Caco-2 (cell line): ENCODE results near the gene EHD1. TPM values are rescaled to one million over a fixed set of nuclear protein-coding genes. Genes with fewer than 3 reads are reported as not detected.

Source experiments
- Bru-seq: library from RNA; stranded (reverse); fragments of 400-500 nt; gene quantifications from one replicate; lab custom pipeline; 2021; lab: Mats Ljungman, UMichigan
- BruChase-seq, 2 experiments: library from RNA; stranded (reverse); fragments of 400-500 nt; gene quantifications; one replicate each; lab custom pipeline; 2021; lab: Mats Ljungman, UMichigan
- BruUV-seq: library from RNA; stranded (reverse); fragments of 400-500 nt; replicated peaks from 2 replicates; lab custom pipeline; 2021; lab: Mats Ljungman, UMichigan
- CTCF ChIA-PET: fragments of 300-600 bp; sonication (Branson Sonifier 250); formaldehyde crosslinking; loops from one replicate; lab custom pipeline; 2022; ENCODE audit warnings: antibody characterized with exemption; lab: Charles Lee
- POLR2A ChIA-PET: fragments of 300-600 bp; sonication (Branson Sonifier 250); formaldehyde crosslinking; loops from one replicate; lab custom pipeline; 2022; ENCODE audit warnings: antibody characterized with exemption; lab: Charles Lee
- DNase-seq, 2 experiments: peaks; one replicate each; pipeline versions ENCODE4 v3.0.0 to v3.0.0-alpha.2; 2020 to 2022
- H3K27me3 ChIP-seq: replicated peaks from 2 replicates; pipeline ENCODE4 v1.6.0; 2011; ENCODE audit warnings: low read length; ENCODE audit not compliant: control insufficient read depth, insufficient read depth
- H3K36me3 ChIP-seq: 2 replicates; pipeline ENCODE4 v1.5.1; 2011; ENCODE audit warnings: low read length; ENCODE audit not compliant: control insufficient read depth, insufficient read depth
- H3K4me1 ChIP-seq: fragments of 250-450 bp; sonication (Bioruptor Pico); 2 replicates; pipeline ENCODE4 v1.5.1; 2020; ENCODE audit warnings: mild to moderate bottlenecking
- H3K4me3 ChIP-seq: 2 replicates; pipeline ENCODE4 v1.5.1; 2011; ENCODE audit warnings: low read depth, mild to moderate bottlenecking, control low read depth, low read length
- H3K9me3 ChIP-seq: fragments of 250-450 bp; sonication (Bioruptor Pico); 2 replicates; pipeline ENCODE4 v1.5.1; 2020; ENCODE audit warnings: mild to moderate bottlenecking, moderate library complexity
- H3K27ac Mint-ChIP-seq: one replicate; pipeline ENCODE4 v1.8.0; 2022; ENCODE audit warnings: mixed read lengths; ENCODE audit not compliant: unreplicated experiment
- H3K27me3 Mint-ChIP-seq: one replicate; pipeline ENCODE4 v1.8.0; 2022; ENCODE audit warnings: mixed read lengths; ENCODE audit not compliant: insufficient read depth, unreplicated experiment
- H3K36me3 Mint-ChIP-seq: one replicate; pipeline ENCODE4 v1.8.0; 2022; ENCODE audit warnings: mild to moderate bottlenecking, mixed read lengths; ENCODE audit not compliant: insufficient read depth, unreplicated experiment
- H3K4me1 Mint-ChIP-seq: one replicate; pipeline ENCODE4 v1.8.0; 2022; ENCODE audit warnings: low read depth, mixed read lengths; ENCODE audit not compliant: unreplicated experiment
- H3K4me3 Mint-ChIP-seq: one replicate; pipeline ENCODE4 v1.8.0; 2022; ENCODE audit warnings: mild to moderate bottlenecking, moderate library complexity, mixed read lengths; ENCODE audit not compliant: unreplicated experiment
- H3K9me3 Mint-ChIP-seq: one replicate; pipeline ENCODE4 v1.8.0; 2022; ENCODE audit warnings: mixed read lengths; ENCODE audit not compliant: unreplicated experiment
- CTCF ChIP-seq, 2 experiments: fragments of 200-600 bp in 1 of 2; IDR thresholded peaks; 1 replicate in 1 of 2; 2 replicates in 1 of 2; pipeline versions ENCODE4 v1.5.1 to v1.8.0; 2011 to 2022; ENCODE audit warnings: antibody characterized with exemption in 1 of 2, control low read depth in 1 of 2, inconsistent platforms in 1 of 2, low read depth in 1 of 2, low read length in 1 of 2, mild to moderate bottlenecking in 1 of 2, moderate library complexity in 1 of 2; ENCODE audit not compliant: insufficient read depth in 1 of 2, severe bottlenecking in 1 of 2, unreplicated experiment in 1 of 2
- intact Hi-C: fragments of 100-400 bp; cut with micrococcal nuclease; formaldehyde crosslinking; loops from one replicate; pipeline ENCODE4 v1.10.0; 2022; ENCODE audit not compliant: unreplicated experiment
- long read RNA-seq: library from polyadenylated mRNA; stranded (forward); transcript quantifications from one replicate; pipeline ENCODE4 v2.0.0, GENCODE V29; 2022
- total RNA-seq: library from RNA; stranded (reverse); gene quantifications from 2 replicates; pipeline ENCODE4 v1.2.3, GENCODE V29; 2022

Gene EHD1
- total RNA-seq (123 and 129 TPM in 2 replicates), Bru-seq, nascent RNA (percentile 75 among the genes with signal in this experiment), BruChase-seq, experiment 1, labeled RNA remaining after a 2-hour chase (percentile 84 among the genes with signal in this experiment), BruChase-seq, experiment 2, labeled RNA remaining after a 6-hour chase (percentile 89 among the genes with signal in this experiment)
- long read RNA-seq, full-length matches to known transcripts: 29 of 46 reads
- long read RNA-seq, partial matches to known transcripts: 2 of 46 reads
- long read RNA-seq, other reads (novel, unspliced or antisense): 15 of 46 reads

DNA sequence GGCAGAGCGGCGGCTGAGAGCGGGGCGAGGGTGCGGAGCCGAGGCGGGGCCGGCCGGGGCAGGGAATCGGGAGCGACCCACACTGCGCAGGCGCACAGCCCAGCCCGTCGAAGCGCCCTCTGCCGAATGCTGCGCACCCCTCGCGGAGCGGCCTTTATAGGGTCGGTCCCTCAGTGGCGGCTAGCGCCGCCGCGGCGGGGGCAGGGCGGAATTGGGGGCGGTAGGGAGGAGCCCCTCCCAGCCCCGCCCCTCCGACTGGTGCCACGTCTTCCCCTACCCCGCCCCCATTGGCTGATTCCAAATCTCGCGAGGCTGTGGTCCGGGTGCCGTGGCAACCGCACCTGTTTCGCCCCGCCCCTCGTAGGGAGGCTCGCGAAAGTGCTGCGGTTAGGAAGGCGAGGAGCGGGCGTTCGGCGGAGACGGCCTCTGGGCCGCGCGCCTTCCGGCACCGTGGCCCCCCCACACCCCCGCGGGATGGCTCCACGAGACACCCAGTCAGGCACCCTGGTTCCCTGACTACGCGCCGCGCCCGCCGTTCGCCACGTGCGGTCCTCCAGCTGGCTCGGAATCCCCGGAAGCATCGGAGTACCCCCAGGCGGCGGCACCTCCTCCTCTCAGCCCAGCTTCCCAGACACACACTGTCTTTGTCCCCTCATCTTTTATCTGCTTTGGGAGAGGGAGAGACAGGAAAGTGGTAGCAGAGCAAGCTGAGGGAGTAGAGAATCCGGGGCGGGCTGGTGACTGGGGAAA is at the start of gene EHD1:
EHD1 (minus strand) TSS at position 128 of the 750 bp plus-strand sequence. CDS start 157 bp downstream, outside the sequence.
- Histone ChIP-seq H3K4me1 (peaks cover 26% of the 10 kb centered on the region), H3K27me3 (no peaks in the 10 kb centered on the region), H3K36me3 (0 out of 2 replicates have a peak, but pooled peaks cover 3% of the 10 kb centered on the region), H3K4me3 (peak within 1 kb of the TSS; percentile 93), H3K9me3 (no peaks in the 10 kb centered on the region)
- no peaks in the 10 kb centered on the region for H3K27me3 Mint-ChIP-seq
- H3K36me3 Mint-ChIP-seq: peaks cover 60% of the 10 kb centered on the region
- intact Hi-C loops: loop anchor here (1.0 to 2.0 kb wide), 3 partner anchors 11 to 31 kb away; no protein-coding TSS in a partner anchor
- peak in 1 of 2 experiments; percentile 75 for TF ChIP-seq CTCF (IDR thresholded peaks at IDR 0.05; ENCODE audit: insufficient read depth in 1 of 2, low read depth in 1 of 2, low read length in 1 of 2, severe bottlenecking in 1 of 2, unreplicated experiment in 1 of 2)
- no peaks in the 10 kb centered on the region for H3K9me3 Mint-ChIP-seq
- peak; percentile 99 for DNase-seq
- H3K27ac Mint-ChIP-seq: peak within 1 kb of the TSS; percentile 82
- peaks cover 7% of the 10 kb centered on the region for H3K4me1 Mint-ChIP-seq
- H3K4me3 Mint-ChIP-seq: peak within 1 kb of the TSS; percentile 85
- CTCF ChIA-PET: interaction anchor here (0.6 to 3.2 kb wide), 5 partner anchors 10 to 177 kb away, joined by 3 to 17 read pairs (median 11); no protein-coding TSS in a partner anchor
- BruUV-seq: no TSS peak
- POLR2A ChIA-PET: interaction anchor here (0.6 to 3.5 kb wide), 4 partner anchors 10 to 473 kb away, joined by 3 to 21 read pairs (median 5); no protein-coding TSS in a partner anchor

- Histone ChIP-seq H3K4me1 (peaks cover 4% of the 10 kb centered on the region; the same call in 1 of the 2 replicates), H3K36me3 (no peaks in the 10 kb centered on the region), H3K9me3 (no peaks in the 10 kb centered on the region), H3K27me3 (no peaks in the 10 kb centered on the region), H3K4me3 (no peak overlapping the region)
- no peaks in the 10 kb centered on the region for H3K27me3 Mint-ChIP-seq
- peaks cover 6% of the 10 kb centered on the region for H3K4me1 Mint-ChIP-seq
- TF ChIP-seq CTCF (IDR thresholded peaks at IDR 0.05; ENCODE audit: insufficient read depth in 1 of 2, low read depth in 1 of 2, low read length in 1 of 2, severe bottlenecking in 1 of 2, unreplicated experiment in 1 of 2): no peak
- no peaks in the 10 kb centered on the region for H3K9me3 Mint-ChIP-seq
- no peak overlapping the region for H3K27ac Mint-ChIP-seq
- no TSS peak for BruUV-seq
- ChIA-PET CTCF (no interaction called here), POLR2A (no interaction called here)
- peaks cover 17% of the 10 kb centered on the region for H3K36me3 Mint-ChIP-seq
- no peak for DNase-seq
- intact Hi-C loops: no loop called here
- no peak overlapping the region for H3K4me3 Mint-ChIP-seq
Measured at GRCh38 chr11:64926689-64927088, 48.3 kb upstream of the EHD1 start.
